ENCODE data around the gene DIP2B.

DNA sequence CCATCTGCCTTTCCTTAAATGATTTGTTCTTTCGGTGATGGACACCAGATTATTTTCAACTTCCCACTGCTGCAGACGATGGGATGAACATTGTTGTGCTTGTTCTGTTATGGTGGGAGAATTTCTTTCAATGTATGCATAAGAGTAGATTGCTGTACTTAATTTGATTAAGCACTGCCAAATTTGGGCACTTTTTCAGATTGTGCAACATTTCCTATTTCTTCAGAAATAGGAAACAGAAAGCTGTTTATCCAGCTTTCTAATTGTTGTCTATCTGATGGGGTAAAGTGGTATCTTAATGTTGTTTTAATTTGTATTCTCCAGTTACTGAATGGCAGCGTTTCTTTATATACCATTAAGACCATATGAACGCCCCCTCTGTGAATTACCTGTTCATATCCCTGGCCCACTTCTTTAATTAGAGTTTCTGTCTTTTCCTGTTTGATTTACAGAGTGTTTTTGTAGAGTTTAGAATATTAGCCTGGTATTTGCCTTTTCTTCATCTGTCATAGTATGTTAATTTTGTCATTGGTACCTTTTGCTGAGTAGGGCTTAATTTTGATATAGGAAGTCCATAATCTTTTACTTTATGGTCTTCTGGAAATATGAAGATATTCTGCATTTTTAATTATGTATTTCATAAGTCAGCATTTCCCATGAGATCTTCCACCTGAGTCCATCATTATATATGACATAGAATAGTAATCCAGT lies 59.6 kb downstream of the DIP2B start:
- TF ChIP-seq EZH2 (IDR thresholded peaks at IDR 0.05; ENCODE audit: insufficient read depth, poor library complexity, severe bottlenecking) (no peak), EZH2phosphoT487 (IDR thresholded peaks at IDR 0.05; ENCODE audit: insufficient read depth, low read depth) (no peak)

Measured in GM23248 (cell line).